GM18519 (cell line): ENCODE results near the gene DLG2.

Experiments
- ATAC-seq: cut with Tn5 transposase; IDR thresholded peaks from one replicate; pipeline ENCODE4 v1.9.1; 2021; ENCODE audit warnings: mild to moderate bottlenecking, moderate library complexity; ENCODE audit not compliant: unreplicated experiment, low FRiP score

The DLG2 gene

DNA sequence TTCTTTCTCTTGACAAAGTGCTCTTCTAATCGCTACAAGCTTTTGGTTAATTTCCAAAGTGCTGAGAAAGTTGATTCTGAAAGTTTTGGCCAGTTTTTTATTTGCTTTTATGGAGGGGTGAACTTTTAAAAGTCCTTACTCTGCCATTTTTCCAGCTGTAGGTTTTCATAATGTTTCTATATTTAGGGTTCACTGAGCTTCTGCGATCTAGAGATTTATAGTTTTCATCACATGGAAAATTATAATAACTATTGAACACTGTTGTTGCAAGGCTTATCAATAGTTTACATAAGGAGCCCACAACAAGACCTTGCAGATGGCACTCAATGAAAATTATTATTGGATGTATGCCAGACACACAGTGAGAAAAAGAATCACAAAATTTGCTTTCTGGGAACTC, 55.1 kb downstream of the DLG2 start:
- ATAC-seq, result no peak

GRCh38 chr11:85569525-85569924, 57.6 kb downstream of the DLG2 start:
- ATAC-seq, result no peak

GRCh38 chr11:85558411-85558810, 68.7 kb downstream of the DLG2 start:
- no peak for ATAC-seq

- no peak for ATAC-seq
These were observed 75.3 kb downstream of the DLG2 start for GRCh38 chr11:85551881-85552280.

DNA sequence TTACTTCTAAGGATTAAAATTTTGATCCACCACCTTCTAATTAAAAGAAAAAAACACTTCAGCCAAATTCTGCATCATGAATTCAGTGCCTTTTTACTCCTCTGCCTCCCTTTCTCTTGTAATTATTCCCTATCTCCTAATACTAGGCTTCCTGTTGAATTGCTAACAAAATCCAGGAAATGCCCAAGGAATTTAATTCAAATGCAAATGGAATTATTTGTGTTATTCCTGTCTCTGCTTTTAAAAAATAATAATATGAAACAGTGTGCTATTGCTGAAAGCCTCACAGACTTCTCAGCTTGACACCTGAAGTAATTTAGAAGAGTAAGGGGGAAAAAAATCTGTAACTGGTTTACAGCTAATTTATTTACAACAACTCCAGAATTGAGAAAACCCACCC, 85.5 kb downstream of the DLG2 start:
- ATAC-seq, result no peak

- ATAC-seq, result no peak
These were observed 86.4 kb downstream of the DLG2 start for GRCh38 chr11:85540635-85541205.

DNA sequence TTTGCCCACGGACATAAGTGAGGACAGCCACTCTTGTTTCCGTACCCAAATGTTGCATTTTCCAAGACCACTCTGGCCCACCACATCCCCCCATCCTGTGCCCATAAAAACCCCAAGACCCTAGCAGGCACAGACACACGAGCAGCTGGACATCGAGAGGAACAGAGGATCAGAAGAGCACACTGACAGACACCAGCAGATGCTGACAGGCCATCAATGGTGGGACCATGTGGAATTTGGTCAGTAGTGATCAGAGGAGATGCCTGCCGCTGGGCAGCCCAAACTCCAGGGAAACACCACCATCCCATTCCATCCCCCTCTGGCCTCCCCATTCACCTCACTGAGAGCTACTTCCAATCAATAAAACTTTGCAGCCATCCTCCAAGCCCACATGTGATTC, 87.0 kb downstream of the DLG2 start:
- no peak for ATAC-seq

GRCh38 chr11:85539740-85540139, 87.4 kb downstream of the DLG2 start:
- ATAC-seq, result no peak

- no peak for ATAC-seq
These were observed 88.0 kb downstream of the DLG2 start for GRCh38 chr11:85539029-85539689.

DNA sequence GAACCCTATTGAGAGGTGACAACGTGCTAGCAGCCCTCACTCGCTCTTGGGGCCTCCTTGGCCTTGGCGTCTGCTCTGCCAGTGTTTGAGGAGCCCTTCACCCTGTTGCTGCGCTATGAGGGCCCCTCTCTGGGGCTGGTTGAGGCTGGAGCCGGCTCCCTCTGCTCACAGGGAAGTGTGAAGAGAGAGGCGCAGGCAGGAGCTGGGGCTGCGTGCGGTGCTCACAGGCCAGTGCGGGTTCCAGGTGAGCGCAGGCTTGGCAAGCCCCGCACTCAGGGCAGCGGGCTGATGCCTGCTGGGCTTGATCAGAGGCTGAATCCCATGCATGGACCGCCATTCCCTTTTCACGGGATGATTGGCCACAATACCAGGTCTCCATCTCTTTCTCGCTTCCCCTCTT, 90.7 kb downstream of the DLG2 start:
- no peak for ATAC-seq

GRCh38 chr11:85534806-85535205, 92.3 kb downstream of the DLG2 start:
- ATAC-seq, result no peak

- no peak for ATAC-seq
These were observed 95.8 kb downstream of the DLG2 start for GRCh38 chr11:85531191-85531897.

- no peak for ATAC-seq
These were observed 96.5 kb downstream of the DLG2 start for GRCh38 chr11:85530634-85531033.

- no peak for ATAC-seq
These were observed 100.6 kb downstream of the DLG2 start for GRCh38 chr11:85526564-85526963.

DNA sequence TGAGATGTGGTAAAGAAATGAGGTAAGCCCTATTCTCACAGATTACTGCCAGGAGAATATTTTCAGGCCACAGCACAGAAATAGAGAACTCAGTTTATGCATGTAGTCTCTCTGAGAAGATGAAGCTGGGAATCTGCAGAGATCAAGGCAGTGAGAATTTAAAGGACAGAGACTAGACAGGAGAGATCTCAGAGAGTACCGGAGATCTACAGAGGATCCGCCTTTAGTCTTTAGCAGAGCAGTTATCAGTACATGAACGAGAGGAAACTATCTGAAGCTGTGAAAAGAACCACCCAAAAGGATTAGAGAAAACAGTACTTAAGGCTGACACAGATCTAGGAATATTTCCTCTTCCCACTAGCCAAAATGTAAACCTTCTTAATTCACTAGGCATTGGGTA, 101.5 kb downstream of the DLG2 start:
- ATAC-seq, result no peak

DNA sequence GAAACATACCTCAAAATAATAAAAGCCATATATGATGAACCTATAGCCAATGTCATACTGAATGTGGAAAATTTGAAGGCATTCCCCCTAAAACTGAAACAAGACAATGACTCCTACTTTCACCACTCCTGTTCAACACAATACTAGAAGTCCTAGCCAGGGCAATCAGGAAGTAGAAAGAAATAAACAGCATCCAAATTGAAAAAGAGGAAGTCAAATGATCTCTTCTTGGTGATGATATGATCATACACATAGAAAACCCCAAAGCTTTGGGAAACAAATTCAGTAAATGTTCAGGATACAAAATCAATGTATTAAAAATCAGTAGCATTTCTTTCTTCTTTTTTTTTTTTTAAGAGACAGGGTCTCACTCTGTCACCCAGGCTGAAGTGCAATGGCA, 109.9 kb downstream of the DLG2 start:
- no peak for ATAC-seq

GRCh38 chr11:85495918-85496317, 131.2 kb downstream of the DLG2 start:
- no peak for ATAC-seq

- ATAC-seq, result no peak
These were observed 132.7 kb downstream of the DLG2 start for GRCh38 chr11:85494396-85494795.

- ATAC-seq, result no peak
These were observed 141.2 kb downstream of the DLG2 start for GRCh38 chr11:85485902-85486301.

- ATAC-seq, result no peak
These were observed 143.3 kb downstream of the DLG2 start for GRCh38 chr11:85483861-85484260.

DNA sequence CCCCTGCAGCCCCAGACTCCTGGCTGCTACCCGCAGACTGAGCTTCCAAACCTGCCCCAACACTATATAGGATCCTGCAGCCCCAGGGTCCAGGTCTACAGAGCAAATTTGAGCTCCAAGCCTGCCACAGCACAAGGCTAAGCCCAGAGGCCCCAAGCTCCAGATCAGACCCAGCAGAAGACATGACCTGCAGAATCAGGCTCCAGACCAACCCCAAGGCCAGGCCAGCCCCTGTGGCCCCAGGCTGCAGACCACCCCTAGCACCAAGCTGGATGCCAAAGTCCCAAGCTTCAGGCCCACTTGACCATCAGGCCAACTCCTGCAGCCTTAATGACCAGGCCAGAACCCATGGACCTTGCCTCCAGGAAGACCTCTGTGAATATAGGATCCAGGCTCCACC, 145.3 kb downstream of the DLG2 start:
- no peak for ATAC-seq
